A673 (cell line): ENCODE results near the gene ROGDI. TPM values are rescaled to one million over a fixed set of nuclear protein-coding genes. Genes with fewer than 3 reads are reported as not detected.

Source experiments
- BruUV-seq: library from RNA; stranded (reverse); fragments of 400-500 nt; replicated peaks from 2 replicates; lab custom pipeline; 2021; lab: Mats Ljungman, UMichigan
- CTCF ChIA-PET: fragments of 300-600 bp; sonication (Branson Sonifier 250); formaldehyde crosslinking; loops from one replicate; lab custom pipeline; 2022; ENCODE audit warnings: antibody characterized with exemption; lab: Charles Lee
- POLR2A ChIA-PET: fragments of 300-600 bp; sonication (Branson Sonifier 250); formaldehyde crosslinking; loops from one replicate; lab custom pipeline; 2022; ENCODE audit warnings: antibody characterized with exemption; ENCODE audit not compliant: low non-redundant PET; lab: Charles Lee
- DNase-seq: peaks from one replicate; pipeline ENCODE4 v3.0.0-alpha.2; 2015; ENCODE audit warnings: low spot score
- H3K27ac ChIP-seq: fragments of 200-600 bp; sonication (generic); 2 replicates; pipeline ENCODE4 v1.5.1; 2016; ENCODE audit warnings: mixed run types, low read depth, mild to moderate bottlenecking, mixed read lengths, antibody characterized with exemption, low read length; ENCODE audit not compliant: poor library complexity, severe bottlenecking
- H3K27me3 ChIP-seq: fragments of 200-600 bp; sonication (generic); replicated peaks from 2 replicates; pipeline ENCODE4 v1.6.1; 2017; ENCODE audit warnings: mixed run types, low read depth, mild to moderate bottlenecking, mixed read lengths, antibody characterized with exemption, low read length; ENCODE audit not compliant: insufficient read depth, poor library complexity
- H3K36me3 ChIP-seq: fragments of 200-600 bp; sonication (generic); 2 replicates; pipeline ENCODE4 v1.6.1; 2016; ENCODE audit warnings: mixed run types, mild to moderate bottlenecking, mixed read lengths, antibody characterized with exemption, low read length; ENCODE audit not compliant: insufficient read depth, poor library complexity, severe bottlenecking
- H3K4me1 ChIP-seq: fragments of 200-600 bp; sonication (generic); 2 replicates; pipeline ENCODE4 v1.6.1; 2017; ENCODE audit warnings: mixed run types, mild to moderate bottlenecking, mixed read lengths, antibody characterized with exemption, low read length; ENCODE audit not compliant: insufficient read depth, poor library complexity, severe bottlenecking
- H3K4me3 ChIP-seq: fragments of 200-600 bp; sonication (generic); 2 replicates; pipeline ENCODE4 v1.5.1; 2016; ENCODE audit warnings: low read depth, mixed run types, mild to moderate bottlenecking, mixed read lengths, low read length; ENCODE audit not compliant: poor library complexity, severe bottlenecking
- H3K9me3 ChIP-seq: fragments of 200-600 bp; sonication (generic); 2 replicates; pipeline ENCODE4 v1.6.1; 2016; ENCODE audit warnings: mixed run types, low read depth, mild to moderate bottlenecking, mixed read lengths, antibody characterized with exemption, low read length; ENCODE audit not compliant: poor library complexity, severe bottlenecking
- CTCF ChIP-seq: fragments of 300-800, 200-600 bp; sonication (generic); conservative IDR thresholded peaks from 2 replicates; pipeline ENCODE4 v1.5.1; 2017; ENCODE audit warnings: low read depth, mild to moderate bottlenecking, antibody characterized with exemption, low read length, moderate library complexity, mixed read lengths
- EZH2 ChIP-seq: fragments of 200-600 bp; sonication (generic); IDR thresholded peaks from 2 replicates; pipeline ENCODE4 v1.6.1; 2017; ENCODE audit warnings: borderline replicate concordance, low read depth, mild to moderate bottlenecking, mixed read lengths, antibody characterized with exemption, low read length; ENCODE audit not compliant: poor library complexity, severe bottlenecking
- intact Hi-C: fragments of 100-400 bp; cut with micrococcal nuclease; formaldehyde crosslinking; loops from one replicate; pipeline ENCODE4 v1.10.0; 2022; ENCODE audit not compliant: unreplicated experiment
- total RNA-seq: library from RNA; stranded (reverse); gene quantifications from 2 replicates; pipeline ENCODE4 v1.2.3, GENCODE V29; 2021

The ROGDI gene
- total RNA-seq, 1 experiment from 2014 or later: 2.9 TPM

GRCh38 chr16:4840984-4841383 is 38.6 kb upstream of the ROGDI start:
- DNase-seq: no peak
- ChIA-PET POLR2A (no interaction called here), CTCF (no interaction called here)
- H3K36me3 ChIP-seq: peaks cover 83% of the 10 kb centered on the region
- no peaks in the 10 kb centered on the region for H3K4me1 ChIP-seq
- TF ChIP-seq EZH2 (no peak), CTCF (no peak)
- H3K9me3 ChIP-seq: no peaks in the 10 kb centered on the region
- intact Hi-C loops: loop anchor here (10.0 kb wide), 1 partner anchor 254 kb away; the partner anchor contains the start of gene EEF2KMT
- H3K27me3 ChIP-seq: no peaks in the 10 kb centered on the region
- BruUV-seq: no TSS peak
- H3K27ac ChIP-seq: no peak overlapping the region
- H3K4me3 ChIP-seq: no peak overlapping the region

DNA sequence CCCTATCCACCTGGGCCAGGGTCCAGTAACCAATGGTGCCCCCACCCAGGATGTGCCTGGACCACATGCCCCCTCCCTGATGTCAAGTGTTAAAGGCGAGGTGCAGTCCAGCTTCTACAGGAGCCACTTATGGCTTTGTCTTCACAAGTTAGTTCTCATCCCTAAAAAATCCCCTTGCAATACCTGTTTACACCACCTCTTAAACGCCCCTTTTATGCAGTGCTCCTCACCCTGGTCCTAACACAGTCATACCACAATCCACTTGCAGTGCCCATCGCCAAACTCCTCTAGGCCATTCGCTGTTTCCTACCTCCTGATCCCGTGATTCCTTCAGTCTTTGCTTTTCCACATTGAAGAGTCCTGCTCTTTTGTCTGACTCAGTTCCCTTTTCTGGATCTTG is 37.5 kb upstream of the ROGDI start:
- peaks cover 80% of the 10 kb centered on the region for H3K36me3 ChIP-seq
- no peak overlapping the region for H3K4me3 ChIP-seq
- H3K4me1 ChIP-seq: no peaks in the 10 kb centered on the region
- POLR2A ChIA-PET: no interaction called here
- no peaks in the 10 kb centered on the region for H3K27me3 ChIP-seq
- TF ChIP-seq CTCF (no peak), EZH2 (no peak)
- intact Hi-C loops: loop anchor here (10.0 kb wide), 1 partner anchor 255 kb away; the partner anchor contains the start of gene EEF2KMT
- H3K9me3 ChIP-seq: no peaks in the 10 kb centered on the region
- no peak overlapping the region for H3K27ac ChIP-seq
- no peak for DNase-seq
- CTCF ChIA-PET: no interaction called here
- BruUV-seq: no TSS peak

DNA sequence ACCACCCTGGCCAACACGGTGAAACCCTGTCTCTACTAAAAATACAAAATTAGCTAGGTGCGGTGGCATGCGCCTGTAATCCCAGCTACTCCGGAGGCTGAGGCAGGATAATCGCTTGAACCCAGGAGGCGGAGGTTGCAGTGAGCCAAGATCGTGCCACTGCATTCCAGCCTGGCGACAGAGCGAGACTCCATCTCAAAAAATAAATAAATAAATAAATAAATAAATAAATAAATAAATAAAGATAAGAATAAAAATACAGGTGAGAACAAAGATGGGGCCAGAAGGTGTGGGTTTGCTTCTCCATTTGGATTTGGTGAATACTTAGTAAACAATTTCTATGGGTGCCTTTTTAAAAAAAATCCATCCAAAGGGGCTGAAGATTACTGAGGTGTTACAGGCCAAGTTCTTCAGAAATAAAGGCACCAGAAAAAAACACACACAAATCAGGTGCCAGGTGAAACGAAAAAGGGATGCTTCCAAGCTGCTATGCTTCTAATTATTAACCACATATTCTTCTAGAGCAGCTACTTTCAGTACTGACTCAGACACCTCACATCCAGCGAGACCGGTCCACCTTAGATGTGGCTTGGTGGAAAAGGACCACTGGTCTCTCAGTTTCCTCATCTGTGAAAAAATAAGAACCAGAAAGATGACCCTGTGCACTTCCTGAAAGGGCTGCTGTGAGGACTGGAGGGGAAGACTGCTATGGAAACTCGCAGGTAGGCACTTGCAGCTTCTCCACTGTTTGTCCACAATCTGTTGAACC is 35.5 kb upstream of the ROGDI start:
- TF ChIP-seq CTCF (no peak), EZH2 (no peak)
- CTCF ChIA-PET: no interaction called here
- no peaks in the 10 kb centered on the region for H3K4me1 ChIP-seq
- no peak overlapping the region for H3K27ac ChIP-seq
- no peaks in the 10 kb centered on the region for H3K27me3 ChIP-seq
- H3K9me3 ChIP-seq: no peaks in the 10 kb centered on the region
- intact Hi-C loops: no loop called here
- DNase-seq: no peak
- POLR2A ChIA-PET: no interaction called here
- peaks cover 71% of the 10 kb centered on the region for H3K36me3 ChIP-seq
- BruUV-seq: no TSS peak
- H3K4me3 ChIP-seq: no peak overlapping the region
